Measurements from ENCODE around the gene STK32B. TPM values are rescaled to one million over a fixed set of nuclear protein-coding genes. Genes with fewer than 3 reads are reported as not detected.

The STK32B gene
- total and polyA plus RNA-seq, 3 donors from 2014 or later = 17.5 to 29.7 (median 22.6) TPM

DNA sequence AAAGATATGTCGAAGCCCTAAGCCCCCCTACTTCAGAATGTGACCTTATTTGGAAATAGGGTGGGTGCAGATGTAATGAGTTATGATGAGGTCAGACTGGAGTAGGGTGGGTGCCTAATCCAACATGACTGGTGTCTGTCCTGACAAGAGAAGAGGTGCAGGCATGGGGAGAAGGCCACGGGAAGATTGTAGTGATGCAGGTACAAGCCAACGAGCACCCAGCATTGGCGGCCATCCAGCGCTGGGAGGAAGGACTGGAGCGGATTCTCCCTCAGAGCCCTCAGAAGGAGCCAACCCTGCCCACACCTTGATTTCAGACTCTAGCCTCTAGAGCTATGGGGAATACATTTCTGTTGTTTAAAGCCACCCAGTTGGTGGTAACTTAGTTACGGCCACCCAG, 419.9 kb downstream of the STK32B start:
- no peaks in the 10 kb centered on the region for H3K27me3 ChIP-seq
- no peaks in the 10 kb centered on the region for H3K9me3 ChIP-seq
- TF ChIP-seq POLR2A (IDR thresholded peaks at IDR 0.05) = no peak
- TF ChIP-seq CTCF (IDR thresholded peaks at IDR 0.05) = no peak
- H3K27ac ChIP-seq = no peak overlapping the region
- no peaks in the 10 kb centered on the region for H3K4me1 ChIP-seq
- H3K4me3 ChIP-seq = no peak overlapping the region
- 83 to 93% methylated on average over 7 of the region's 7 CpGs for WGBS, 2 donors
- intact Hi-C loops (cut with DNase I; ENCODE audit: low total_unique reads) = no loop called here
- no peak for DNase-seq
- no peaks in the 10 kb centered on the region for H3K36me3 ChIP-seq (ENCODE audit: low read depth, missing control alignments)

DNA sequence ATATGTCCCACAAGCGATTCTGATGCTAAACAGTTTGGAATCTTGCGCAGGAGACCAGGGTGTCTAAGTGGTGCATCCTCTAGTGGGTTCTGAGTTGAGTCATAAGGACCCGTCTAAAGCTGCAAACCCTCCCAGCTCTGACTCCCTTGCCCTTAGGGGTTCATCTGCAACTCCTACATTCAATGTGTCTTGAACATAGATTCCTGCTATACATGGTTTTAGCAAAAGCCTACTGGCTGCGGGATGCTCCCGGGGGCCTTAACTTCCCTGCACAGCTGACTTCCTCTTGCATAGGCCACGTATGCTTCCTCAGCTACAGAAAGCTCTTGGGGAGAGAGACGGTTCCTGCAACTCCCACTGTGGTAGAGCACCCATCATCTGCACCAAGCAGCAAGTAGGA, 420.4 kb downstream of the STK32B start:
- Histone ChIP-seq H3K4me3 (no peak overlapping the region), H3K27ac (no peak overlapping the region), H3K36me3 (ENCODE audit: low read depth, missing control alignments) (no peaks in the 10 kb centered on the region), H3K9me3 (no peaks in the 10 kb centered on the region), H3K4me1 (no peaks in the 10 kb centered on the region), H3K27me3 (no peaks in the 10 kb centered on the region)
- TF ChIP-seq POLR2A (IDR thresholded peaks at IDR 0.05) (no peak), CTCF (IDR thresholded peaks at IDR 0.05) (no peak)
- intact Hi-C loops (cut with DNase I; ENCODE audit: low total_unique reads) = no loop called here
- WGBS, 2 donors = 85 to 89% methylated on average over 4 to 7 of the region's 7 CpGs
- no peak for DNase-seq

DNA sequence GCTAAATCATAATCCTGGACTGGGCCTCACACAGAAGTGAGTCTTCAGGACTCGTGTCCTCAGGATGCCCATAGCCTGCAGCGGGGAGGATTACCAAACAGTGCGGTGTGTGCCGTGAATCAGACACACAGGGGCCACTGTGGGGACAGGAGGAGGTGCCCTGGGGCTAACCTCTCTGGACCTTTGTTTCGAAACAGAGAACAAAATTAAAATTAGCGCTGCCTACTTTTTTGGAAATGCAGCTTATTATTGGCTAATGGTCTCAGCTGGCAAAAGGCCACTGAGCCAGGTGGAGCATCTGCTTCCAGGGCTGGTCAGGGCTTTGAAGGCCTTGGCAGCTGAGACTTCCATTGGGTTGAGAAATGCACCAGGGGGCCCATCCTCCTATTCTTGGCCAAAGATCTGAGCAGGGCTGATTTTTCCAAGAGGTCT, 420.9 kb downstream of the STK32B start:
- intact Hi-C loops (cut with DNase I; ENCODE audit: low total_unique reads) = no loop called here
- Histone ChIP-seq H3K27ac (no peak overlapping the region), H3K27me3 (no peaks in the 10 kb centered on the region), H3K36me3 (ENCODE audit: low read depth, missing control alignments) (no peaks in the 10 kb centered on the region), H3K4me1 (no peaks in the 10 kb centered on the region), H3K4me3 (no peak overlapping the region), H3K9me3 (no peaks in the 10 kb centered on the region)
- DNase-seq = no peak
- 77 to 82% methylated on average over 6 of the region's 6 CpGs for whole genome bisulfite sequencing, 2 donors
- TF ChIP-seq CTCF (IDR thresholded peaks at IDR 0.05) = no peak
- TF ChIP-seq POLR2A (IDR thresholded peaks at IDR 0.05) = no peak

DNA sequence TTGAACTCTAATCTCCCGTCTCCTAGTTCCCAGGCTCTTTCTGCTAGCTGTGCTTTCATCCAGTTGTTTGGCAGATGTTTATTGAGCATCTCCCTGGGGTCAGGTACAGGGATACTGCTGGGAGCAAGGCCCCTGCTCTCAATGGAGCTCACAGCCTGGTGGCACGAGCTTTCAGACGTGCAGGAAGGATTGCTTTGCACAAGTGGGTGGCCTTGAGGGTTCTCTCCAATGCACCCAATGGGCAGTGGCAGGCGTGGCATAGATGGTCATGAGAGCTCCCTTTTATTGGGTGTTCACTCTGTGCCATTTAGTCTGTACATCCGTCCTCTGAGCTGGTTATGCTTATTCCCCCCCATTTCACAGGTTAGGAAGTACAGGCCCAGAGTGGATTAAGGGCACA, 421.8 kb downstream of the STK32B start:
- no peaks in the 10 kb centered on the region for H3K4me1 ChIP-seq
- H3K36me3 ChIP-seq (ENCODE audit: low read depth, missing control alignments) = no peaks in the 10 kb centered on the region
- H3K27ac ChIP-seq = no peak overlapping the region
- no peaks in the 10 kb centered on the region for H3K9me3 ChIP-seq
- no peak for DNase-seq
- no peaks in the 10 kb centered on the region for H3K27me3 ChIP-seq
- no peak for TF ChIP-seq CTCF (IDR thresholded peaks at IDR 0.05)
- TF ChIP-seq POLR2A (IDR thresholded peaks at IDR 0.05) = no peak
- intact Hi-C loops (cut with DNase I; ENCODE audit: low total_unique reads) = no loop called here
- 74% methylated on average over 4 to 5 of the region's 5 CpGs for WGBS, 2 donors
- H3K4me3 ChIP-seq = no peak overlapping the region

DNA sequence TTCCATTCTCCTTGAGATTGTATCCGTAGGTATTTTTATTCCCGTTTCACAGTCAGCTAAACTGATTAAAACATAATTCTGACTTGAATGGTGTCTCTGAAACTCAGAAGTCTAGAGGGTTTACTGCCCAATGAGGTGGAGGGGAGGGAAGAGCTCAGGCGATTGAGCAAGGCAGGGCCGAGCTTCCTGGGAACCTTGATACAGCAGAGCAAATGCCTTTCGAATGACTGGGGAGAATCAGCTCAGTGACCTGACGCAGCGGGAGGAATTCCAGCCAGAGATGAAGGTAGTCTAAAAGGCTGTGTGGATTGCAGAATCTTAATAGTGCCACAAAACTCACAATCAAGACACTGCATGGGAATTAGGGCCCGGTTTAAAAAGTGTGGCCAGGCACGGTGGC, 423.5 kb downstream of the STK32B start:
- intact Hi-C loops (cut with DNase I; ENCODE audit: low total_unique reads) = no loop called here

More for the DNA sequence above, 423.5 kb downstream of the STK32B start:
- no peaks in the 10 kb centered on the region for H3K27me3 ChIP-seq
- no peaks in the 10 kb centered on the region for H3K36me3 ChIP-seq (ENCODE audit: low read depth, missing control alignments)
- no peak for DNase-seq
- no peaks in the 10 kb centered on the region for H3K9me3 ChIP-seq
- TF ChIP-seq POLR2A (IDR thresholded peaks at IDR 0.05) (no peak), CTCF (IDR thresholded peaks at IDR 0.05) (no peak)
- H3K4me3 ChIP-seq = no peak overlapping the region
- no peak overlapping the region for H3K27ac ChIP-seq
- WGBS, 2 donors = 90 to 91% methylated on average over 9 of the region's 9 CpGs
- H3K4me1 ChIP-seq = no peaks in the 10 kb centered on the region
